Ishikawa (cell line): Measurements from ENCODE around the gene LSM7.

Experiments used
- CEBPB ChIP-seq: IDR thresholded peaks from 2 replicates; pipeline ENCODE4 v1.6.1; 2012
- CREB1 ChIP-seq: IDR thresholded peaks from 2 replicates; pipeline ENCODE4 v1.6.1; 2012; ENCODE audit warnings: low read depth
- EGR1 ChIP-seq: IDR thresholded peaks from 2 replicates; pipeline ENCODE4 v1.6.1; 2012
- EP300 ChIP-seq: IDR thresholded peaks from 2 replicates; pipeline ENCODE4 v1.6.1; 2012; ENCODE audit warnings: borderline replicate concordance
- FOXM1 ChIP-seq: IDR thresholded peaks from 2 replicates; pipeline ENCODE4 v1.6.1; 2012; ENCODE audit warnings: low read depth, borderline replicate concordance
- MAX ChIP-seq: IDR thresholded peaks from 2 replicates; pipeline ENCODE4 v1.6.1; 2012
- NFIC ChIP-seq: IDR thresholded peaks from 2 replicates; pipeline ENCODE4 v1.6.1; 2012
- RAD21 ChIP-seq: IDR thresholded peaks from 2 replicates; pipeline ENCODE4 v1.6.1; 2012; ENCODE audit warnings: low read depth
- REST ChIP-seq: IDR thresholded peaks from 2 replicates; pipeline ENCODE4 v1.6.1; 2012; ENCODE audit warnings: low read depth, mild to moderate bottlenecking
- TAF1 ChIP-seq: IDR thresholded peaks from 2 replicates; pipeline ENCODE4 v1.6.1; 2012; ENCODE audit warnings: low read depth, mild to moderate bottlenecking
- TCF12 ChIP-seq: IDR thresholded peaks from 2 replicates; pipeline ENCODE4 v1.6.1; 2012; ENCODE audit warnings: low read depth
- TEAD4 ChIP-seq: IDR thresholded peaks from 2 replicates; pipeline ENCODE4 v1.6.1; 2012
- USF1 ChIP-seq: IDR thresholded peaks from 2 replicates; pipeline ENCODE4 v1.6.1; 2012
- YY1 ChIP-seq: IDR thresholded peaks from 2 replicates; pipeline ENCODE4 v1.6.1; 2012; ENCODE audit warnings: low read depth
- ZBTB7A ChIP-seq: IDR thresholded peaks from 2 replicates; pipeline ENCODE4 v1.6.1; 2012; ENCODE audit warnings: low read depth

LSM7 gene

GRCh38 chr19:2342656-2343288 lies 14.4 kb upstream of the LSM7 start:
- TF ChIP-seq CREB1, result no peak
- no peak for TF ChIP-seq TCF12
- no peak for TF ChIP-seq REST
- TF ChIP-seq RAD21, result no peak
- no peak for TF ChIP-seq YY1
- TF ChIP-seq EGR1, result no peak
- TF ChIP-seq FOXM1, result no peak
- TF ChIP-seq ZBTB7A, result no peak
- TF ChIP-seq NFIC, result no peak
- no peak for TF ChIP-seq TAF1
- no peak for TF ChIP-seq CEBPB
- TF ChIP-seq USF1, result no peak
- no peak for TF ChIP-seq TEAD4
- TF ChIP-seq EP300, result no peak
- TF ChIP-seq MAX, result no peak

GRCh38 chr19:2341982-2342381 lies 13.6 kb upstream of the LSM7 start:
- no peak for TF ChIP-seq EP300
- no peak for TF ChIP-seq RAD21
- no peak for TF ChIP-seq CEBPB
- TF ChIP-seq FOXM1, result no peak
- TF ChIP-seq YY1, result no peak
- TF ChIP-seq EGR1, result no peak
- TF ChIP-seq REST, result no peak
- no peak for TF ChIP-seq ZBTB7A
- TF ChIP-seq NFIC, result no peak
- no peak for TF ChIP-seq TCF12
- no peak for TF ChIP-seq TAF1
- TF ChIP-seq TEAD4, result no peak
- TF ChIP-seq CREB1, result no peak
- TF ChIP-seq USF1, result no peak
- TF ChIP-seq MAX, result no peak

- TF ChIP-seq USF1, result no peak
- TF ChIP-seq NFIC, result no peak
- no peak for TF ChIP-seq RAD21
- TF ChIP-seq CREB1, result no peak
- no peak for TF ChIP-seq MAX
- no peak for TF ChIP-seq REST
- TF ChIP-seq TCF12, result no peak
- TF ChIP-seq EGR1, result no peak
- no peak for TF ChIP-seq CEBPB
Measured at GRCh38 chr19:2341244-2341751, 12.9 kb upstream of the LSM7 start.
